ENCODE measurements around the gene APOA5. TPM values are rescaled to one million over a fixed set of nuclear protein-coding genes. Genes with fewer than 3 reads are reported as not detected.

APOA5 gene
- total and polyA plus RNA-seq, 9 donors, result 0.35 to 0.43 TPM; not detected in 7

- no peaks in the 10 kb centered on the region for H3K27me3 ChIP-seq
- no peaks in the 10 kb centered on the region for H3K9me3 ChIP-seq
- H3K27ac ChIP-seq, result no peak overlapping the region
- no peak for TF ChIP-seq EP300 (IDR thresholded peaks at IDR 0.05)
- no peak for TF ChIP-seq CTCF (IDR thresholded peaks at IDR 0.05)
- TF ChIP-seq POLR2A (IDR thresholded peaks at IDR 0.05), result no peak
- H3K36me3 ChIP-seq, result no peaks in the 10 kb centered on the region
- 88 to 90% (median 89%) methylated on average over 51 of the region's 51 CpGs for WGBS, 3 donors
- DNase-seq, result no peak
- intact Hi-C loops (cut with DNase I), result no loop called here
- H3K4me3 ChIP-seq, result no peak overlapping the region
- no peaks in the 10 kb centered on the region for H3K4me1 ChIP-seq (ENCODE audit: insufficient read depth)
These were observed 29.6 kb upstream of the APOA5 start for GRCh38 chr11:116821050-116821918.

GRCh38 chr11:116819049-116819448, 27.4 kb upstream of the APOA5 start:
- intact Hi-C loops (cut with DNase I), result no loop called here
- TF ChIP-seq CTCF (IDR thresholded peaks at IDR 0.05), result no peak
- TF ChIP-seq EP300 (IDR thresholded peaks at IDR 0.05), result no peak
- no peak for TF ChIP-seq POLR2A (IDR thresholded peaks at IDR 0.05)

GRCh38 chr11:116814502-116814901, 22.8 kb upstream of the APOA5 start:
- H3K27me3 ChIP-seq, result no peaks in the 10 kb centered on the region
- WGBS, 3 donors, result 70 to 83% (median 79%) methylated on average over 6 of the region's 6 CpGs
- no peaks in the 10 kb centered on the region for H3K4me1 ChIP-seq (ENCODE audit: insufficient read depth)
- no peaks in the 10 kb centered on the region for H3K9me3 ChIP-seq
- no peak for TF ChIP-seq CTCF (IDR thresholded peaks at IDR 0.05)
- no peak for TF ChIP-seq EP300 (IDR thresholded peaks at IDR 0.05)
- no peak for TF ChIP-seq POLR2A (IDR thresholded peaks at IDR 0.05)
- intact Hi-C loops (cut with DNase I), result no loop called here
- no peak for DNase-seq
- no peak overlapping the region for H3K27ac ChIP-seq
- no peak overlapping the region for H3K4me3 ChIP-seq
- H3K36me3 ChIP-seq, result no peaks in the 10 kb centered on the region

More at GRCh38 chr11:116819049-116819448, 27.4 kb upstream of the APOA5 start:
- Histone ChIP-seq H3K27me3 (no peaks in the 10 kb centered on the region), H3K9me3 (no peaks in the 10 kb centered on the region), H3K36me3 (no peaks in the 10 kb centered on the region), H3K4me1 (ENCODE audit: insufficient read depth) (no peaks in the 10 kb centered on the region), H3K4me3 (no peak overlapping the region), H3K27ac (no peak overlapping the region)
- DNase-seq, result no peak
- 87 to 93% (median 92%) methylated on average over 9 of the region's 9 CpGs for WGBS, 3 donors

- H3K9me3 ChIP-seq, result no peaks in the 10 kb centered on the region
- H3K27ac ChIP-seq, result no peak overlapping the region
- TF ChIP-seq CTCF (IDR thresholded peaks at IDR 0.05) (no peak), EP300 (IDR thresholded peaks at IDR 0.05) (no peak), POLR2A (IDR thresholded peaks at IDR 0.05) (no peak)
- intact Hi-C loops (cut with DNase I), result no loop called here
- no peaks in the 10 kb centered on the region for H3K27me3 ChIP-seq
- no peaks in the 10 kb centered on the region for H3K4me1 ChIP-seq (ENCODE audit: insufficient read depth)
- WGBS, 3 donors, result 79 to 90% (median 82%) methylated on average over 5 of the region's 5 CpGs
- H3K4me3 ChIP-seq, result no peak overlapping the region
- H3K36me3 ChIP-seq, result no peaks in the 10 kb centered on the region
- DNase-seq, result no peak
These were observed 22.2 kb upstream of the APOA5 start for GRCh38 chr11:116813781-116814471.
